H1 (cell line): Measurements from ENCODE around the gene ZNF317.
"Not testable (repeated sequence)": the region's sequence is repeated elsewhere in the genome, so short reads cannot be mapped to it uniquely, and the experiment has no call there.

Experiments
- ATF2 ChIP-seq: IDR thresholded peaks from 2 replicates; pipeline ENCODE4 v1.6.1; 2012; ENCODE audit warnings: low read length, inconsistent platforms
- BACH1 ChIP-seq: IDR thresholded peaks from 2 replicates; pipeline ENCODE4 v1.6.1; 2012; ENCODE audit warnings: low read length, improper control_type of control experiment
- BRCA1 ChIP-seq: IDR thresholded peaks from 2 replicates; pipeline ENCODE4 v1.6.1; 2012; ENCODE audit warnings: low read depth, low read length, improper control_type of control experiment
- CTCF ChIP-seq, 3 experiments: IDR thresholded peaks; 1 replicate in 2 of 3; 2 replicates in 1 of 3; pipeline versions ENCODE4 v1.5.1 to v1.6.1; 2011; ENCODE audit warnings: low read length in 3 of 3, mild to moderate bottlenecking in 3 of 3, inconsistent platforms in 2 of 3, low read depth in 1 of 3, moderate library complexity in 1 of 3; ENCODE audit not compliant: insufficient read depth in 1 of 3; ENCODE audit errors: control extremely low read depth in 1 of 3
- EZH2 ChIP-seq: fragments of 200-600 bp; sonication (generic); IDR thresholded peaks from 2 replicates; pipeline ENCODE4 v1.7.1; 2012; ENCODE audit warnings: low read depth, mild to moderate bottlenecking, moderate library complexity, low read length, inconsistent platforms; ENCODE audit not compliant: severe bottlenecking
- JUND ChIP-seq: IDR thresholded peaks from 2 replicates; pipeline ENCODE4 v1.6.1; 2011; ENCODE audit warnings: mild to moderate bottlenecking, improper control_type of control experiment, low read length
- RAD21 ChIP-seq, 2 experiments: IDR thresholded peaks in 1 of 2; conservative IDR thresholded peaks in 1 of 2; 2 replicates each; pipeline ENCODE4 v1.6.1; 2011; ENCODE audit warnings: low read depth in 2 of 2, low read length in 2 of 2, improper control_type of control experiment in 1 of 2, inconsistent platforms in 1 of 2, mild to moderate bottlenecking in 1 of 2, moderate library complexity in 1 of 2
- RBBP5 ChIP-seq: IDR thresholded peaks from 2 replicates; pipeline ENCODE4 v1.7.1; 2012; ENCODE audit warnings: low read depth, mild to moderate bottlenecking, inconsistent platforms, low read length, moderate library complexity, borderline replicate concordance

- not testable (repeated sequence) for TF ChIP-seq RBBP5; CTCF (IDR thresholded peaks at IDR 0.05; ENCODE audit: control extremely low read depth in 1 of 3, insufficient read depth in 1 of 3, low read depth in 1 of 3, low read length in 3 of 3); BACH1; RAD21 (IDR thresholded peaks at IDR 0.05 in 1 of 2, conservative IDR thresholded peaks at IDR 0.05 in 1 of 2; ENCODE audit: low read depth in 2 of 2, low read length in 2 of 2); ATF2; BRCA1; EZH2; JUND
Measured at GRCh38 chr19:9198044-9198443, 57.8 kb downstream of the ZNF317 start.
